Bronchial epithelial cell (primary cell): ENCODE data around the gene ZNF444. TPM values are rescaled to one million over a fixed set of nuclear protein-coding genes. Genes with fewer than 3 reads are reported as not detected.

Experiments used
- DNase-seq: peaks from one replicate; pipeline ENCODE4 v3.0.0-alpha.2; 2010; ENCODE audit warnings: low read depth
- FAIRE-seq: peaks from 2 replicates; lab custom pipeline; 2011; peaks lifted over from hg19 to GRCh38; lab: Jason Lieb, UNC
- H3K27me3 ChIP-seq: 2 replicates; pipeline ENCODE4 v1.5.1; 2011; ENCODE audit warnings: low read length; ENCODE audit not compliant: control insufficient read depth, insufficient read depth
- H3K36me3 ChIP-seq: 2 replicates; pipeline ENCODE4 v1.5.1; 2011; ENCODE audit warnings: low read length; ENCODE audit not compliant: control insufficient read depth, insufficient read depth
- H3K4me3 ChIP-seq: 2 replicates; pipeline ENCODE4 v1.5.1; 2011; ENCODE audit warnings: mild to moderate bottlenecking, low read depth, low read length, control low read depth
- total RNA-seq: library from RNA; depleted of rRNA; stranded (reverse); fragments of >200 nt; gene quantifications from 2 replicates; pipeline ENCODE4 v1.2.1, GENCODE V29; 2014
- TF ChIP-seq, protein P1 (sequence below): IDR thresholded peaks from 2 replicates; pipeline ENCODE4 v1.5.1; 2011; ENCODE audit warnings: mild to moderate bottlenecking, moderate library complexity, low read length, control low read depth, inconsistent platforms; ENCODE audit not compliant: insufficient read depth, severe bottlenecking

The ZNF444 gene
- total RNA-seq, 1 donor from 2014 or later: 4.2 TPM

DNA sequence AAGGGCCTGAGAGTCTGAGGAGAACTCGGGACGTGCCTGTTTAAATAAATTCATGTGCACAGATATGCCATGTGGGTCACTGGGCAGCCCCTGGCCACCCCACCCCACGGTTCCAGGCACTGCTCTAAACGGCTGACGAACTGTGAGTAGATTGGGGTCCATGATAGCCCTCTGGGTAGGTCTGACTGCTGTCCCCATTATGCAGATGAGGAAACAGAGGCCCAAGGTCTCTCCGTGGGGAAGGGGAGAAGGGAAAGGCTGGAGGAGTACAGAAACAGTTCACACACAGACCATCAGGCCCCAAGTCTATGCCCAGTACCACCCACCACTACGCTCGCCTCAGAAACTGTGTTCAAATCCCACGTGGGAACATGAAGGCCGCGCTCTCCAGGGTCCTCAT lies 34.1 kb upstream of the ZNF444 start:
- DNase-seq (no peak), FAIRE-seq (no peak)
- Histone ChIP-seq H3K27me3 (no peaks in the 10 kb centered on the region), H3K36me3 (peaks cover 7% of the 10 kb centered on the region), H3K4me3 (no peak overlapping the region)
- TF ChIP-seq, protein P1, sequence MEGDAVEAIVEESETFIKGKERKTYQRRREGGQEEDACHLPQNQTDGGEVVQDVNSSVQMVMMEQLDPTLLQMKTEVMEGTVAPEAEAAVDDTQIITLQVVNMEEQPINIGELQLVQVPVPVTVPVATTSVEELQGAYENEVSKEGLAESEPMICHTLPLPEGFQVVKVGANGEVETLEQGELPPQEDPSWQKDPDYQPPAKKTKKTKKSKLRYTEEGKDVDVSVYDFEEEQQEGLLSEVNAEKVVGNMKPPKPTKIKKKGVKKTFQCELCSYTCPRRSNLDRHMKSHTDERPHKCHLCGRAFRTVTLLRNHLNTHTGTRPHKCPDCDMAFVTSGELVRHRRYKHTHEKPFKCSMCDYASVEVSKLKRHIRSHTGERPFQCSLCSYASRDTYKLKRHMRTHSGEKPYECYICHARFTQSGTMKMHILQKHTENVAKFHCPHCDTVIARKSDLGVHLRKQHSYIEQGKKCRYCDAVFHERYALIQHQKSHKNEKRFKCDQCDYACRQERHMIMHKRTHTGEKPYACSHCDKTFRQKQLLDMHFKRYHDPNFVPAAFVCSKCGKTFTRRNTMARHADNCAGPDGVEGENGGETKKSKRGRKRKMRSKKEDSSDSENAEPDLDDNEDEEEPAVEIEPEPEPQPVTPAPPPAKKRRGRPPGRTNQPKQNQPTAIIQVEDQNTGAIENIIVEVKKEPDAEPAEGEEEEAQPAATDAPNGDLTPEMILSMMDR: no peak

DNA sequence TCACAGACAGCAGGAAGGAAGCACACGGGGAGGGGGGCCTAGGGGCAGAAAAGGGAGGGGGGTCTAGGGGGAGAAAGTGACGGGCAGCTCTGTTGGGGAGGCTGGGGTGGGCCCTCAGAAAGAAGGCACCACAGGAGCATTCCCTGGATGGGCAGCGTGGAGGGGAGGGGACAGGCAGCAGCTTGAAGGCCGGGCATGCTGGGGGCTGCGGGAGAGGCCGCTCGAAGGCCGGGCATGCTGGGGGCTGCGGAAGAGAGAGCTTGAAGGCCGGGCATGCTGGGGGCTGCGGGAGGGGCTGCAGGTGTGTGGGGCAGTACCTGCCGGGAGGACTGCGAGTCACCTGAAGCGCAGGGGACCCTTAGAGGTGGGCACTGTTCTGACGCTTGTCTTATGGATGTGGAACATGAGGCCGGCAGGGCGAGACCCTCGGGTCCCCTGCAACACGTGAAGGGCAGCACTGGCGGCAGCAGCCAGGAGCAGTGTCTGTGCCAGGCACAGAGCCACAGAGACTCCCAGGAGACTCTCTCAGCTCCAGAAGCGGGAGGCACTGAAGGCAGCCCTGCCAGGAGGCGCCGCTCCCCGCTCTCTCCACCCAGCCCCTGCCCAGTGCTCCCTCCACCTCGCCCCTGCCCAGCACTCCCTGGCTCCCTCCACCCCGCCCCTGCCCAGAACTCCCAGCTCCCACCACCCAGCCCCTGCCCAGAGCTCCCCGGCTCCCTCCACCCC lies 33.3 kb upstream of the ZNF444 start:
- TF ChIP-seq, protein P1: no peak
- Histone ChIP-seq H3K4me3 (no peak overlapping the region), H3K27me3 (no peaks in the 10 kb centered on the region), H3K36me3 (peaks cover 7% of the 10 kb centered on the region)
- no peak for FAIRE-seq
- DNase-seq: no peak

DNA sequence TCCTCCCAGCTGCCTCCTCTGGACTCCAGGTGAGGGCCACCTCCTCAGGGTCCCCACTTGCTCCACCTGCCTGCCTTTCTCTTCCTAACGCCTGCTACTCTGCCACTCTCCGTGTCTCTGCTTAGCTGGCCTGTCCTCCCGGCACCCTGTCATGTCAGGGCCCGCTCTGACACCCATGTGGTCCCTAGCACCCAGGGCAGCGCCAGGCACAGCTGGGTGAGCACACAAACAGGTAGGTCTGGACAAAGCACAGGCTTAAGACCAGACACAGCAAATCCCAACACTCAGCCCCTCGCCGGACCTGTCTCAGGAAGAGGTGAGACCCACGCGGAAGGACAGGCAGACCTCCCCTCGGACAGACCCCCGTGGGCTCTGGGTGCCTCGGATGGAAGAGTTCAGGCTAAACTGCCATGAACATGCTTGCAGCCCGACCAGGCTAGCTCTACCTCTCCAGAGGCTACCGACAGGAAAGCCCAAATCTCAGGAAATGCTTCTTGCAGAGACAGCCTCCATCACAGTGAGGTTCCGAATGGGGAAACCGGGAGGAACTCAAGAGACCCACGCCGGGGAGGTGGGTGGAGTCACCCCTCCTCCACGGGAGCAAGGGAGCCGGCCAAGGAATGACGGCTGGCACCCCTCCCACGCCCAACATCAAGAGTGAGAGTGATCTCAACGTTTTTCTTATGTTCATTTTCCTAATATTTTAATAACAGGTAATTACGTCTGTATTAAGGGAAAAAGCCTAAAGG lies 32.5 kb upstream of the ZNF444 start:
- Histone ChIP-seq H3K4me3 (no peak overlapping the region), H3K27me3 (no peaks in the 10 kb centered on the region), H3K36me3 (peaks cover 5% of the 10 kb centered on the region)
- TF ChIP-seq, protein P1: no peak
- FAIRE-seq (no peak), DNase-seq (no peak)

DNA sequence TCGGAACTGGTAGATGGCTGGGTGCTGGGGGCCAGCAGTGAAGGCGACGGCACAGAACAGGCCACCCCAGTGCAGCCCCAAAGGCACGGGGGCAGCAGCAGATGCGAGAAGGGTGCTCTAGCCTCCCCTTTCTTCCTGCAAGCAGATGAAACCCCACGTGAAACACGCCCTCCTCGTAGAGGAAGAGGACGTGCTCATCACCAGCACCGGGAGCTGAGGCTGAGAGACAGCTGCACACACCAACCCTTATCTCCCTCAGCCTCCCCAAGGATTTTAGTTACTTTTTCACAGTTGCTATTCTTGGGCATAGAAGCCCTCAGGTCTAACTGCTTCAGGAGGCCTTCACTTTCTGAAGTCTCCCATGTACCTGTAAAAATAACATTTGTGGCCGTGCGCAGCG lies 31.9 kb upstream of the ZNF444 start:
- no peak for FAIRE-seq
- H3K4me3 ChIP-seq: no peak overlapping the region

DNA sequence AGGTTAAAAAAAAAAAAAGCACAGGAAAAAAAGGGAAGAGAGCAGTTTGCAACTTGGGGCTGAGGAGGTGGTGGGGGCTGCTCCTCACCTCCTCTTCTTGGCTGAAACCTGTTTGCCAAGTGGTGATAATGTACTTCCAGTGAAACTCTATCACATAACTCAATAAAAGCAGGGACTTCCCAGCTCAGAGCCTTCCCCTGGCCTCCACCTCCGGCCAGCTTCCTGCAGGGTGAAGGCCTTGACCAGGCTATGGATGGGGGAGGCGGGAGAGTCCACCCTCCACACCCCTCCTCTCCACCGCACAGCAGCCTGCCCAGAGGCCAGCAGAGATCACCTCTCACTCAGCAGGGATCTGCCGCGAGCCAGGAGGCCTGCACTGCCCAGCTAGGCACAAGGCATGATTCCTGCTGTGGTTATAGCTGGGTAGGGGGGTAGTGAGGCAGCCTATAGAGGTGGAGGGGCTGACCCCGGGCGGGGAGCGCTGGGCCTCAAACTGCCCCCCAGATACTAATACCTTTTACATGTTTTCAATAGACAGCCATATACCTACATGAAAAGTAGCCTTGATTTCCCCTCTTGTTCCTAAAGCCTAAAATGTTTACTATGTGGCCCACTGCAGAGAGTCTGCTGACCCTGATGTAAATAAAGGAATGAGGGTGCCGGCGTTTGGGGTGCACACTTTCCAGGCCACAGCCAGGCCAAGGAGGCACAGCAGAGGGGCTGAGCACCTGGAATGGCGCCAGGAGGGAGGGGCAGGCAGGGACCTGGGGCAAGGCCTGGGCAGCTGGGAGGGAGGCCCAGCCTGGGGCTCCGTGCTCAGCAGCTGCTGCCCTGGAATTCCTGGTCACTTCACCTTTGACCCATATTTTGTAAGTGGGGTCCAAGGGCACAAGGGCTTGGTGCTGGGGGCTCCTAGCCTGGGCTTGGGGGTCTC lies 30.3 kb upstream of the ZNF444 start:
- DNase-seq: no peak
- Histone ChIP-seq H3K36me3 (peaks cover 4% of the 10 kb centered on the region), H3K4me3 (no peak overlapping the region), H3K27me3 (no peaks in the 10 kb centered on the region)
- FAIRE-seq: no peak
- TF ChIP-seq, protein P1: no peak

More for the DNA sequence above, 31.9 kb upstream of the ZNF444 start:
- TF ChIP-seq, protein P1: no peak
- Histone ChIP-seq H3K27me3 (no peaks in the 10 kb centered on the region), H3K36me3 (peaks cover 5% of the 10 kb centered on the region)
- DNase-seq: no peak
